GM19324 (cell line): Measurements from ENCODE around the gene CD59.
"Not testable (repeated sequence)": the region's sequence is repeated elsewhere in the genome, so short reads cannot be mapped to it uniquely, and the experiment has no call there.

ENCODE experiments used
- ATAC-seq: cut with Tn5 transposase; IDR thresholded peaks from one replicate; pipeline ENCODE4 v1.9.1; 2021; ENCODE audit warnings: mild to moderate bottlenecking, moderate library complexity; ENCODE audit not compliant: unreplicated experiment, low FRiP score

The CD59 gene

DNA sequence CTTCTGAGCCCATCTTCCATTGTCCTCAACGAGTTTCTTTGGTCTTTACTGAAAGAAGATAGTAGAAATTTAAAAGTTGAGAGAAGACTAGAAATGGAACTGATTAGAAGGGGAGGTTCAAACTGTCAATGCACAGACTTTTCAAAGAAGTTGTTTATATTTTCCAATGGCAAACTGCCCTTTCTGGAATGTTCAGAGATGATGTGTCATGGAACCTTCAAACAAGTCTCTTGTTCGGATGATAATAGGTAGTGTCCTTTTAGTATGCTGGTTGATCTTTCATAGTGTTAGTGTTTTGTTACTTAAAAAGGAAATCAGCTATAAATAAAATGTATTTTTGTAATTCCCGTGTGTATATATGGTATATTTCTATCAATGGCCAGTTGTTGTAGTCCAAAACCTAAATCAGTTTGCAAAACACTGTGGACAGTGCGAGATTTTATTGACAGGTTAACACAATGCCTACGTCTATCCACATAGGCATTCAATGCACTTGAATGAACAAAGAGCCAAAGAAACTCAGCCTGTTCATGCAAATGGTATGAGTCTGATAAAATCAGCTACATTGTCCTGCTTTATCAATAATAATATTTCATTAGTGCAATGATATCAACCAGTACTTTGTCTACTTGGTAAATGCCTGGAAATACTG lies 66.5 kb downstream of the CD59 start:
- no peak for ATAC-seq

DNA sequence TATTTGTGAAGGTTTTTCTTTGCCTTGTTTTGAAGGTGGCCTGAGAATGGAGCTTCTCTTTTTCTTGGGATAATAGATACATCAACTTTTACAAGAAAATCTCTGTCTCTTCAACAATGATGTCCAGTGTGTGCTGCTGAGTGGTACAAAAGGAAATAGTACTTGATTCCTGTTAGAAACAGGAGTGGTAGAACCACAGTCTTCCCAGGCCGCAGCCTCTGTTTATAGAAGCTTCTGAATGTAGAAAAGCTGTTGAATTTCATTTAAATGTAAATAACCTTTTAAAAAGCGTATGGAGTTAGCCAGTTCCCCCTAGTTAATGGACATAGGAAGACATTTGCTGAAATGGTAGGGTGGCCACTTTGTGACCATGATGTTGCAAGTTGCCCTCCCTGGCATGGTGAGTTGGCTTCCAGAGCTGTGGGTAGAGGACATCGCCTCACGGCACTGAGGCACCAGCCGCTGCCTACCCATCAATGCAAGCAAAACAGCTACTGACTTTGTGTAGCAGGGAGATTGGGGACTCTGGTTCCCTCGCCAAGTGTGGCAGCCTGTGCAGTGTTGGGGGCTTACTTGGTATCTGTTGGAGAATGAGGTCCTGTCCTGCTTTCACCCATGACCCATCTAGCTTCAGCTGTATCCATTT lies 67.1 kb downstream of the CD59 start:
- ATAC-seq: no peak

DNA sequence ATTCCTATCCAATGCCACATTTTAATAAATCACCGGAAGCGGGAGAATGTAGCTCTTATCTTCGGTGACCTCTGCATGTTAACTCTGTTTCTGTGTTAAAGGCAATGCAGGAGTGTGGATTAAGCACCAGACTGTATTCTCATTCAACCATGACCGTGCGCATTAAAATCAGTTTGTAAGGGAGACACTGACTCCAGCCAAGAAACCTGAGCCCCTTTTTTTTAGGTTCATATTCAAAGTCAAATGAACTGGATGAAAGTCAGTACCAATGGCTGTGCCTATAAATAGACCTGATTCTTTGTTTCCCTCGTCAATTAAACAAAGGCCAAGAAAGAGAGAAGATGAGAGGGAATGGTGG lies 67.8 kb downstream of the CD59 start:
- no peak for ATAC-seq

DNA sequence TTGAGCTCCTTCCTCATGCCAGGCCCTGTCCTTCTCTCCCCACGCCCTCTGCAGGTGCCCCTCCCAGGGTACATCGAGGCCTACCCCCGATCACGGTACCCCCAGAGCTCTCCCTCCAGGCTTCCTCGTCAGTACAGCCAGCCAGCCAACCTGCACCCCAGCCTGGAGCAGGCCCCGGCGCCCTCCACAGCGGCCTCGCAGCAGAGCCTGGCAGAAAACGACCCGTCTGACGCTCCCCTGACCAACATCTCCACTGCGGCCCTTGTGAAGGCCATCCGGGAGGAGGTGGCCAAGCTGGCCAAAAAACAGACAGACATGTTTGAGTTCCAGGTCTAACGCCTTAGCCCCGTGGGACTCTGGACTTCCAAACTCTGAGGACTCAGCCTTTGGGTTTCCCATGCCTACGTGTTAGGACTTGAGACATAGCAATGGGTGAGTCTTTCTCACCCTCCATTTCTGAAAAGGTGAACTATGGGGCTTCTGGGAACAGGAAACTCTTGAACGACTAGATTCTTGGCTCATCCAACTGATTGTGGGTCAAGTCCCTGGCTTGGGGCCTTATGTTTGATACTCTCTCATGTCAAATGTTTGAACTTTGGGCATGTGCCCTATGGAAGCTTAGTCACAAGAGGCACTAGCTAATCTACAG lies 68.3 kb downstream of the CD59 start:
- ATAC-seq: no peak

DNA sequence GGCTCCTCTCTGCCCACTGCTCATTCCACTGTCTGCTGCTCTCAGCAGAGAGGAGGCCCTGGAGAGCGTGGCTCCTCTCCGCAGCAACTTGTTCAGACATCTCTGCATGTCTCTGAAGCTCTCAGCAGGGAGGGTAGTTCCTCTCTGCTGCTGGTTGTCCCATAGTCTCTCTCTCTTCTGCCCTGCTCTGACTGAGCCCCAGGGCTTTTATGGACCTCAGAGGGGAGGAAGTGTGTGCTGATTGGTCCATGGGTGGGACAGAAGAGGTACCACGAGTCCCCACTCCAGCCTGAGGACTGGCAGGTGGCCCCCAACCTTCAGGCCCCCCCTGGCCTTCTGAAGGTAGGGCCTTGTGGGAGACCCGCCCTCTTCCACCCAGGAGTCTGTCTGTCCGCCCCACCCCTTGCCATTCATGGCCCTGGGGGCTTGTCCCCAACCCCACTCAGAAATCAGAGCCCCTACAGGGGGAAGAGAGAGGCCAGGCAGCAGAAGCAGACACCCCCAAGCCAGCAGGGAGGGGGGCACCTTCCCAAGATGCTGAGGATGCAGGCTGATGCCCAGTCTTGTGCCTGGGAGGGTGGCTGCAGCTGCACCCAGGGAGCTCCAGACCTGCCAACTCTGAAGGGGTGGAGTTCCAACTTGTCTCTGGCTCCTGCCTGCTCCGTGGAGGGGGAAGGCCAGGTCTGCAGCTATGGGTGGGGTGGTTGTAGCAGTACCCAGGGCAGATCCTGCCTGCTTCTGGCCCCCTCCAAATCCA lies 70.7 kb downstream of the CD59 start:
- no peak for ATAC-seq

DNA sequence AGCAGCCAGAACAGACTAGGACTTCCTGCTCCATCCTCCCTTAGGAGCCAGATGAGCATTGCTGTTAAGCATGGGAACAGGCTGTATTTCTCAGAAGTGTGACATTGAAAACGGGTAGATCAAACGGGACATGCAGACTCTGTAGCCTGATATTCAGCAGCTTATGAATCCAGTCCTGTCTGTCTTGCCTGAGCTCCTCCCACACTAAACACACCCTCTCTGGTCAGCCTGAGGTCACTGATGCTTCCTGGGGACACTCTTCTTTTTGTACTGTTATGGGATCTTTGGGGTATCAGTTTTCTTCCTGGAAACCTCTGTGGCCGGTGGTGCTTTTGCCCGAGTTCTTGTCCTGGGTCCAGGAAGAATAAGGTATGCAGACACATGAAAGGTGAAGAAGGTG lies 71.4 kb downstream of the CD59 start:
- ATAC-seq: no peak

DNA sequence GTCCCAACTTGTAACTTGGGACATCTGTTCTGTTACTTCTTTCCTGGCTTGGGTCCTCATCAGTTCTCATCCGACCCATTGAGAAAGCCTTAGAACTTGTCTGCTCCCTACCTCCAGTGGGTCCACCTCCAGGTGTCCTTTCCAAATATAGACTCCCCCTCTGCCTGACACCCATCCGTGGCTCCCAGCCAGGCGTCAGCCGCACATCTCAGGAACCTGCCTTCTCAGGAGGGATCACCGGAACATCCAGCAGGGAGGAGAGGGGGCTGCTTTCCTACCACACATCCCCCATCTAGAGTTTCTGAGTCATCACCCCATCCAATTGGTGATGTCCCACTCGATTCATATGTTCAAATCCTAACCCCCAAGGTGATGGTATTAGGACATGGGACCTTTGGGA lies 72.1 kb downstream of the CD59 start:
- no peak for ATAC-seq

DNA sequence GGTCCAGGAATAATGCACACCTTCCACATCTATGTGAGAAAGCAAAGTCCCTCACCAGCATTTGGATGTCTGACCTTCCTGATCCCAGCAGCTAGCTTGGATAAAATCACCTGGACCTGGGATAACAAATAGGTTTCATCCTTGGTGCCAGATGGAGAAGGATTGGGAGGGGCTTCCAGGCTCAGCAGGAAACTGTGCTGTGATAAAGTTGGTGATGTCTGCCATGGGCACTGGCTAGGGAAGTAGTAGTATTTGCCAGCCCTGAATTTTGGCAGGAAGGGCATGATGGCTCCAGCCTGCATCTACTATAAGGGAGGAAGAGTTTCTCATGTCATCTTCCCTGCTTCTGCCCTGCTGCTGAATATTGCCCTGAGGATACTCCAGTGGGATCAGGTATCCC lies 73.1 kb downstream of the CD59 start:
- no peak for ATAC-seq

DNA sequence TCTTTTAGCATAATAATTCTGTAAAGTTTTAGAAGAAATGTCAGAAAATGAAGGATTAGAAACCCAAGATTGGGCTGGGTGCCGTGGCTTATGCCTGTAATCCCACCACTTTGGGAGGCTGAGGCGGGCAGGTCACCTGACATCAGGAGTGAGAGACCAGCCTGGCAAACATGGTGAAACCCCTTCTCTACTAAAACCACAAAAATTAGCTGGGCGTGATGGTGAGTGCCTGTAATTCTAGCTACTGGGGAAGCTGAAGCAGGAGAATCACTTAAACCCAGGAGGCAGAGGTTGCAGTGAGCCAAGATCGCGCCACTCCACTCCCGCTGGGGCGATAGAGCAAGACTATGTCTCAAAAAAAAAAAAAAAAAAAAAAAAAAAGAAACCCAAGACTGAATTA lies 74.7 kb downstream of the CD59 start:
- ATAC-seq: not testable (repeated sequence)

DNA sequence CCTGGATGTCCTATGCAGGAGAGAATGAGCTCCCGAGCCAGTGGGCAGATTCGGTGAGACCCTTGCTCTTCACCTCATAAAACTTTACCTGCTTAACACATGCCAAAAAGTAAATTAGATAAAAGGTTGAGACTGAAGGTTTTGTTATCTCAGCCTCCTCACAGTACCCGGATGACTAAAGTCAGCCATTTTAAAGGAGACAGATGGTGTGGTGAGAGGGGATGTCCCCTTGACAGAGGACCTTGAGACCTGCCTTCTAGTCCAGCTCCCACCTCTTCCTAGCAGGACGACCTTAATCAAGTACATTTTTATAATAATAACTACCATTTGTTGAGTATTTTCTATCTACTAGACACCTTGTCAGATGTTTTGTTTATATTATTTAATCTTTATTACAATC lies 75.3 kb downstream of the CD59 start:
- no peak for ATAC-seq

DNA sequence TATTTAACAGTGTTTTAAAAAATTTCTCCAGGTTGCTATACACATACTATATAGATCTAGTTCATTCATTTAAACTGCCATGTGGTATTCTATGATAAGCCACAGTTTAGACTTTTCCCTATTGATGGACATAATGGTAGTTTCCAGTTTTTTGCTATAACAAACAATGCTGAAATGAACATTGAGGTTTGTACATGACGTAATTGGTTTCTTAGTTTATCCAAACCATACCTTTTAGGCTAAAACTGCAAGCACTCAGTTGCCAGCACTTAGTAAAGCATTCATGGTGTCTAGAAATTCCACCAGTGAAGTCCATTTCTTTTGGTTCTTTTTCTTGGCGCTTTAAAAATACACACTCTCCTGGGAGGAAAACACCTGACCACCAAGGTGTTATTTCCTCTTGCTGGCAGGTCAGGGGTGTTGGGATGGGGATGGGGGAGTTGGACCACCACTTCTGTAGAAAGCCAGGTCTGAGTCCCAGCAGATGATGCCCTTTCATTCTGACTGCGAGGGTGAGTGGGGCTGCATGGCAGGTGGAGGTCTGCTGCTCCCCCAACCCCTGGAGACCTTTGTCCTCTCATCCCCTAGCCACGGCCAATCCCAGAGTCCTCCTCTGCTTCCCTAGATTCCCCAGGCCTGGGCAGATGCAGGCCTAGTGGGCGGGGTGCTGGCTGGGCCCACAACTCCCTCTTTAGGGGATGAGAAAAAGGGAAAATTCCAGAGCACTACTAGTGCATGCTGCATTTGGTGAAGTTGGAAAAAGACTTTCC lies 76.7 kb downstream of the CD59 start:
- no peak for ATAC-seq

DNA sequence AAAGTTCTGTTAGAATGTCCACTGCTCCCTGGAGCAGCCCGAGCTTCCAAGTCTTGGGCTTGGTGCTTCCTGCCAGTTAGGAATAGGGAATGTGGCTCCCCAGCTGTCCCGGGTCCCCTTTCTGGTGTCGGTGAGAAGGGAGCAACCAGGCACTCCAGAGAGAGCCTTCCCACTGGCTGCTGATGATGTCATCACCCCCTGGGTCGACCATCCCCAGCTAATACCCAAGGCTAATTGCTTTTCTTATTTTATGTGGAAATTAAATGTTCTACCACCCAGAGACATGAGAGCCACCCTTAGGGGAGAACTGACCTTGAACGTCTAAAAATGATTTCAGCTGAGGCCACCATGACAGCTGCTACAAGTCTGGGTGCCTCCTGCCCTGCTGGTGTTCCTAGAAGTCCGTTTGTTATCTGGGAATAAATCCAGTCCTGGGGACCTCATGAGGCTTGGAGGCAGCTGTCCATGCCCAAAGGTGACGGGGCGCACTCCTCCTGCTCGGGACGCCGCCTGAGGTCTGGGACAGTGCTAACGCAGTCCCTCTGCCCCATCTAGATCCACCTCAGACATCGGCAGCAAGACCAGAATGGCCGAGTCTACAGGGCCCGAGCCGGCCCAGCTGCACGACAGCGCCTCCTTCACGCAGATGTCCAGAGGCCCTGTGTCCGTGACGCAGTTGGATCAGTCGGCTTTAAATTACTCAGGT lies 77.9 kb downstream of the CD59 start:
- ATAC-seq: no peak

DNA sequence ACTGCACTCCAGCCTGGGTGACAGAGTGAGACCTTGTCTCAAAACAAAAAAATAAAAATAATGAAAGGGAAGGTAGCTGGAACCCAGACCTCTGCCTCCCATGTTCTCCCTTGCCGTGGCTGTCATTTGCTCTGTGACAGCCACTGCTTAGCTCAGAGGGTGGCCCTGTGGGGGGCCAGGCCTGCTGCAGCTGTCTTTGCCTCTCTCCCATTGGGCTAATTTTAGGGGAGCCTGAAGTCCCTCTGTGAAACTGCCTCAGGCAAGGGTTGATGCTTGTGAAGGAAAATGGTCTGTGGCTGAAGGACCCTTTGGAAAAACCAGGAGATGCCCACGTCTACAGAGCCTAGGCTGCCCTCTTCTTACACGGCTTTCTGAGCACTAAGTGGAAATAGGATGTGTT lies 78.5 kb downstream of the CD59 start:
- ATAC-seq: no peak

DNA sequence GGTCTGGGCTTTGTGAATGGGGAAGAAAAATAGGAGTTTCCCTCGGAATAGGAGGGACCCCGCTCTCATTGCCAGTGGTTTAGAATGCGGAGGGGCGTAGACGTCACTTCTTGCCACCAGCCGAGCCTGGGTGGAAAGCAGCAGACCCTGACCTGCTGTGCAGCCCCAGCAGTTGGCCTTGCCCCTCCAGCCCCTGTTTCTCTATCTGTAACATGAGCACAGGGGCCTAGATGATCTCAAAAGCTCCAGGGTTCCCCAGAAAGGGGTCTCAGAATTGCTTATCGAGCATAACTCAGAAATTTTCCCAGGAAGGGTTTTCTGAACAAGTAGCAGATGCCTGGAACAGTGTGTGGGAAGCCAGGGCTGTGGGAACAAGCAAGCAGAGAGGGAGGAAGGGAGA lies 79.5 kb downstream of the CD59 start:
- no peak for ATAC-seq

DNA sequence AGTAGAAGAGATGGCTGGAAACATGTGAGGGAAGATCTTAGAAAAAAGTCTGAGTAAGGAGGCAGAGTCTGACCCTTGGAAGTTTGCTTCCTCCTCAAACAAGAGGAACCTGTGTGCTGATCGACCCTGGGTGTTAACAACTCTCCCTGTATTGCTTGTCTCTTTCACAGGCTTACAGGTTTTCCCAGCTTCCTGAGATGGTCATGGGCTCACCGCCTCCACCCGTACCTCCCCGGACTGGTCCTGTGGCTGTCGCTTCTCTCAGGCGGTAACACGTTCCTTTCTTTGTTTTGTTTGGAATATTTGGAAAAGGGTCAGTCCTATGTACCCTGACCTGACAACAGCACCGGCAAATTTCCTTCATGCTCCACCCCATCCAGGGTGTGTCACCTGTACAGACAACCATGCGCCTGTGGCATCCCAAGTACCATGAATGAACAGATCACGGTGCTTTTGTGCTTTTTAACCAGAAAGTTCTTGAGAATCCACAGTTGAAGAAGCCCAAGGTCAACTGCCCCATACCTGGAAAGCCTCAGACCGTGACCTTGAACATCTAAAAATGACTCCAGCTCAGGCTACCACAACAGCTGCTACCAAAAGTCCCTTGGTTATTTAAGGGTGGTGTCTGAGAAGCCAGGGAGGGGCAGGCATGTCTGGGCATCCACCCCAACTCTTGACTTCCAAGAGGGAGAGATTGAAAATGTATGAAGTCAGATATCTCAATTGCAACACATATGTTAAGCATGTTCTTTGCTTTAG lies 80.2 kb downstream of the CD59 start:
- peak; percentile 43 for ATAC-seq

DNA sequence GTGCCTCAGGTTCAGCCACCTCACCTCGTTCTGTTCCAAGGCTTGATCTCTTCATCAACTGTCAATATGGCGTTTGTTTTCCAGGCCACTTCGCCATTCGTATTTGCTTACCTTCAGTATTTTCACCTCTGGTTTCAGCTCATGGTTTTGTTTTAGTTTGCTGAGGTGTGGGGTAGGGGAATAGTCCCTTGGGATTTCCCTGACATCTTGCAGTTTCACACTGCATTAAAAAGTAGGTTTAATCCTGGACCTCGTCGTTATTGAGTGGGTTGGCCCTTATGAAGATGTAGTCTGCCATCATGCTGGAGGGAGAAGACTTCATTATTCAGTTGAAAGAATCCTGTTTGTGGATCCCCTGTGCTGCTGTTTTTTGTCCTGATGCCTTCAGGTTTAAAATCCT lies 81.6 kb downstream of the CD59 start:
- no peak for ATAC-seq
